GM21576 (cell line): ENCODE results near the gene NTNG1.

ENCODE experiments used
- ATAC-seq: cut with Tn5 transposase; IDR thresholded peaks from one replicate; pipeline ENCODE4 v1.9.1; 2021; ENCODE audit warnings: mild to moderate bottlenecking, moderate library complexity; ENCODE audit not compliant: unreplicated experiment

Gene NTNG1

DNA sequence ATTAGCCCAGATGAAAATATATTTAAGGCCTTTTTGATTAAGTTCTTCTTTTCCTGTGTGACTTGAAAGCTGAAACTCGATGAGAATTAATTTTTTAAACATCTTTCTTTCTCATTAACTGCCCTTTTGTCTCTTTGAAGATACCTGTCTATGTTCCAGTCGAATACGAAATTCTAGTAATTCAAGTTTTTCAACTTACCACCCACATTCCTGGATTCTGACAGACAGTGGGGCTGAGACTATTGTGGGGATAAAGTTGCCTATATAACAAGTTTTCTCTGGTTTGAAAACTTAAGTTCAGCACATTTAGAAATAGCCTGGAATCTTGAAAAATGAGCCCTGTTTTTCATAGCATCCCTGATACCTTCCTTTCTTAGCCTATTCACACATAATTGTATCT is 114.6 kb downstream of the NTNG1 start:
- no peak for ATAC-seq

DNA sequence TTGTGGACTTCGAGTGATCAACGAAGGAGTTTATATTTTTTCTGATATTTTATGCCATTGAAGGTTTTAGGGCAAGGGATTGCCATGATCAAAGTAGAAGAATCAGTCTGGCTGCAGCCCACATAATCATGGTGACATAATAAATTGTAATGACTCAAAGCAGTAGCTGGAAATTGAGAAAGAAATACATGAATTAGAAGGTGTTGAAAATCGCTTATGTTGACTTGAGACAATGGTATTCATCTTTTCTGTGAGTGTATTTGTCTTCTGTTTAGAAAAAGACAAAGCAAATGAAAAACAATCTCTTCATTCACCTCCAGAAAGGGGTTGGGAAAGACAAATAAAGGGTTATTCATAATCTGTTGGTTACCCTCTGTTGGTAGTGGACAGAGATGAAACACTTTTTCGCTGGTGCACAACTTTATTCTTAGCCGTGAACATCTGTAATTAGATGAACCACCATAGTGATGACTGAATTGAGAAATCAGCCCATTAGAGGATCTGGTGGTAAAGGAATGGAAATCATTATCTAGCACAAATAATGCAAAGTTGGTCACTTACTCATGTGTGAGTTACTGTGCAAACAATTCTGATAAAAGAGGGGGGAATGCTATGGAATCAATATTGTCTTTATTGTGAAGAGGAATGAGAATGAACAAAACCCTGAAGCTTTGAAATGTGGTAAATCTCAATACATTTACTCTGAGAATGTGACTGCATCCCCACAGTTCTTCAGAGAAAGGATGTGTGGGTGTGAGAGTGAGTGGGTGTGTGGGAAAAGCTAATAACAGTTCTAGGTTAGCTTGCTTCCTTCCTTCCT is 121.8 kb downstream of the NTNG1 start:
- no peak for ATAC-seq

DNA sequence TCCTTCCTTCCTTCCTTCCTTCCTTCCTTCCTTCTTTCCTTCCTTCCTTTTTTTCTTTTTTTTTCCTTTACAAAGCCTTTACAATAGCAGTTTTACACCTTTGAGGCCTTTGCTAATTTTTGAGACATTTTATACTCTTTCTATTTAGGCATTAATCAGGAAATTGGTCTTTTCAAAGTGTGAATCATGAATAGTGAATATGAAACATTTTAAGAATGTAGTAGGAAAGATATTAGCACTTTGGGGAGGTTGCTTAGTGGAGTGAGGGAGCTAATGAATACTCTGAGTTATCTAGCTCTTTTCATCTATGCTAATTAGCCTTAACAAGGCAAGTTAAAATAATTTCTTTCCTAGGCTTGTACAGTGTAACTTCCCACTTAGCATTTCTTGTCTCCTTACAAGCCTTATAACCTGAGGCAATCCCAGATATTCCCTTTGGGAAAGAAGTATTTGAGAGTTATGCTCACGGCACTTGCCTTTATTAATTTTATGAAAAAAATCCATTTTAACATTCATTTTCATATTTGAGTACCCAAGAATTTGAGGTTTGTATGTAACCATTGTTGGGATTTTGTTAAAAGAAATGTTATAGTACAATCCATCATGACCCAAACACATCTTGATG is 122.6 kb downstream of the NTNG1 start:
- ATAC-seq: no peak

DNA sequence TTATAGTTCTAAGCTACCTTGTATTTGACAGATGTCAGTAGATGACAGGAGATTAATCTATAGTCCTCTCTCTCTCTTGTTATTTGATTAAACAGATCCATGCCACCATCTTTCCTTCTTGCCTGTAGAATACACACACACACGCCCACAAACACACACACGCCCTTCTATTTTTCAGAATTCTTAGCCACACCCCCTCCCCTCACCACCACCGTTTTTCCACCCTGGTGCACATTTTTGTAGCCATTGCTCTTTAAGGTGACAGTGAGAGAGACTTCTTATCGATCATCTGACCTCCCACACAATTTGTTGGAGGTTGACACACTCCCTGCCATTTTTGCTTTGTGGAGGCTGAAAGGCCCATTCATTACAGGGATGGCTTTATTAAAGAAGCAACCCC is 123.2 kb downstream of the NTNG1 start:
- ATAC-seq: no peak

DNA sequence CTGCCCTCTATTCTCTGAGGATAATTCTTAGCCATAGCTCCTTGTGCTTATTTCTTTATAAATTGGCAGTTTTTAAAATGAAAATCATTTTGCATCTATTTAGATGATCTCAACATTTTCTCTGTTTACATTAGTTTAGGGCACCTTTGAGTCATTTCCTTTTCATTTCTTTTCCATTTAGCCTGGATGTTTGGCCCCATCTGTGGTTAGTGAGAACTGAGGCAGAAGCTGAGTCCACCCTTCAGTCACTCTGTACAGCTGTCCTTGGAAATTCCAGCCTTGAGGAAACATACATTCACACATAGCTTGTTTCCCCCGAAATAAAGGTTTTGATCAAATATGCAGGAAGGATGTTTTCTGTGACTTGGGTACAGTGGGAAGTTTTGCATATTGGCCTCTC is 123.7 kb downstream of the NTNG1 start:
- ATAC-seq: no peak

DNA sequence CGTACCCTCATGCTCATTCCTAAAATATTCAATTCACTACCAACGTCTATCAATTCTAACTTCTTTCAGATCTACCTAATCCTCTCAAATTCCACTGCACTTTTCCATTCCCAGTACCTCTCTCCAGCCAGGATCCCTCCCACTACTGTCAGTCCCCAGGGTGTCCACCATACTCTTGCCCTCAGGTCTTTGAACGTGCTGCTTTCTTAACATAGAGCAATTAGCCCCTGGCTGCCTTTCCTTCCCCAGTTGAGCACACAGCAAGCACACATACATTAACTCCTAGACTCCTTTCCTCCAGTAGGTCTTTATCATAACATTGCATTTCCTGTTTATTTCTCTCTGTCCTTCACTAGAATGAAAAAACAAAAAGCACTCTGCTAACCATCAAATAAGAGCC is 126.7 kb downstream of the NTNG1 start:
- no peak for ATAC-seq

DNA sequence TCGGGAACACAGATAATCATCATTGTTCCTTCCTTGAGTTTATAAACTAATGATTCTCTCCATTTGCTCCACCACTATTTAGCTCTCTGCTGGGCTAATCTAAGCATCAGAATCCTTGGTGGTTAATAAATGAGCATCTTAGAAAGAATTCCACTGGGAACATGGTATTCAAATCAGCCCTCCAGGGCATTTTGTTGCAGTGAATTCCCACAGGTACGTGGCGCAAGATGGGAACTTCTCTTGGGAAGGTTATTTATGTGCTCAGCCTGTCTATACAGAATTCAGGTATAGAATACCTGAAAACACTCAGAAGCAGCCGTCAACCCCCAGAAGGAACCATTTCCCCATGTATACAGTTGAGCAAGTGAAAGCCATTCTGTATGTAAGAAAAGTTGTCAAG is 131.5 kb downstream of the NTNG1 start:
- no peak for ATAC-seq

DNA sequence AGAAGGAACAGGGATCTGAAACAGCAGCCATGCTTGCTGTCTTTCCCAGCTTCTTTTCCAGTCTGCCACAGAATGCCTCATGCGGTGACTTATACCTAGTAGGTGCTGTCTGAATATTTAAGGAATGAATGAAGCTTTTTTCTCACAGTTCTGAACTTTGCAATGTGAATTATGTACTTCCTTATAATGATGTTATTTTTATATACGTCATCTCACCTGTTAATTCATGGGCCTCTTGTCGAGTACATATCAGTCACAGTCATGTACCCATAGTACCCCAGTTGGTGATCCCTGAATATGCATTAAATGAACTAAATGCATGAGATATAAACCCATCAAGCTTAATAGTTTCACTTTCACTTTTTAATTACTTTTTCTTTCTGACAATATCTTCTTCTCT is 132.7 kb downstream of the NTNG1 start:
- no peak for ATAC-seq

DNA sequence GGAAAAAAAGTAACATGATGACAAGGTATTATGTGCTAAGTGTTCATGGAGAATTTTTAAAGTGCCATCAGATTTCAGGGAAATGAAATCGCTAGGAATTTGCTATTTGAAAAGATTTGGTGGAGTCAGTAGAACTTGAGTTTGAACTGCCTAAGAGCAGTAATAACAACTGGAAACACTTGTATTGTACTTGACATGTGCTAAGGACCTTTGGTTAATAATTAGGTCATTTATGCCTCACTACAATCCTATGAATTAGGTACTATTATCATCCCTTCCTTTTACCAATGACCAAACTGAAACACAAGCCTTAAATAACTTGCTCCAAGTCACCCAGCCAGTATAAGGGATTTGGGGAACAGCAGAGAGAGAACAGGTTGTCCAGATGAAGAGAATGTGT is 133.4 kb downstream of the NTNG1 start:
- ATAC-seq: no peak

DNA sequence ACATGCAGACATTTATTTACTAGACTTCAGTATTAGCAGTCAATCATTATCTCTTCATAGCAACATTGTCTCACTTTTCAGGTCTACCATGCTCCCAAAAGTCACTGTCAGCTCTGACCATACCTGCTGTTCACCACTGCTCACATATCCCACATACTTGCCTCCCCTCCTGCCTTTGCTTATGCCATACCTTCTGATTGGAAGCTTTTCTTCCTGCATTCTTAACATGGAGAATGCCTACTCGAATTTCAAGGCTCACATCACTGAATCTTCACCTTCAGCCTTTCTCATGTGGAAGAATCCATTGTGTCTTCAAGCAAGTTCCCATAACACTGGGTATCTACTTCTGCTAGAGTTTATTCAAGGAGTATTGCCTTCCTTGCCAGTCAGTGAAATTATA is 135.4 kb downstream of the NTNG1 start:
- no peak for ATAC-seq

DNA sequence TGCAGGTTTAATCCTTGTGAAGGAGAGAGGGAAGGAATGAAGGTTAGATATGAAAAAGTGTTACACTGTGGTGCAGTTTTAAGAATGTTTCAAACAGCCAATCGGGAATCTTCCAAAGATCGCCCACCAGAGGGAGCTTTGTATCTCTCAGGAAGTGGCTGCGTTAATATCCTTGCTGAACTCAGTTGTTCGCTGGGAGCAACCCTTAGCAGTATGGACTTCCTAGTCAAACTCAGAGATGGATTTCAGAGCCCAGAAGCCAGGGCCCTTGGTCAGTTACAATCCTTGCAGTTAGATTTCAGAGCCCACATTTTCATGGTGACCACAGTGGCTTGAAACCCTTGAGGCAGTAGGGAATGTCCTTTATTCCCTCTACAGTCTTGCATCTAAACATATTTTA is 136.2 kb downstream of the NTNG1 start:
- no peak for ATAC-seq

DNA sequence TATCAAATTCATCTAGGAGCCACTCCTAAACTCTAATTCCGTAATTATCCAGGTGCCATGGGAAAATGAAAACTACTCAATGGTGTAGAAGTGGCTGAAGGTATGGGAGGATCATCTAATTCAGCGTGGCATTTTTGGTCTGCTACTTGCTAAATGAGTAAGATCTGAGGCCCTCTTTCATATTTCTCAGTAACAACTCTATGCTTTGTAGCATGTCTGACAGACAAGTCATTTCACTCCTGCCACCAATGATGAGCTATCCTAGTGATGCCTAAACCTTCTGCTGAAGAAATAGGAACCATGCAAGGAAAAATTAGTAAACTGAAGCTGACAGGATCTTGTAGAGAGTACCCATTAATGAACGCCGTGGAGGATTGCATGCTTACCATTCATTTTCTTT is 145.3 kb downstream of the NTNG1 start:
- no peak for ATAC-seq

DNA sequence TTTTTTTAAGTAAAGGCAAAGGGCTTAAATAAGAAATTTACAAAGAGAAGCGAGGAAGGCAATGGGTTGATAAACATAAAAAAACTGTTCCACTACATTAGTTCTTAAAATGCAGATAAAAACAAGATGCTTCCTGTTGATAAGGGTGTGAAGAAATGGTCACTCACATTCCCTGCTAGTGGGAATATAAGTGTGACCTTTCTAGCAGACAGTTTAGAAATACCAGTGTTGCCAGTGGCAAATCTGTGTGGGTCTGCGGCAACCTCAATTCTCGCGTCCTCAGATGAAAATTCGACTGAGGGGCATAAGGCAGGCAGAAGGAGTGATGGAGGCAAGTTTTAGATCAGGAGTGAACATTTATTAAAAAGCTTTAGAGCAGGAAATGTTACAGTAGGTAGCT is 151.1 kb downstream of the NTNG1 start:
- no peak for ATAC-seq

DNA sequence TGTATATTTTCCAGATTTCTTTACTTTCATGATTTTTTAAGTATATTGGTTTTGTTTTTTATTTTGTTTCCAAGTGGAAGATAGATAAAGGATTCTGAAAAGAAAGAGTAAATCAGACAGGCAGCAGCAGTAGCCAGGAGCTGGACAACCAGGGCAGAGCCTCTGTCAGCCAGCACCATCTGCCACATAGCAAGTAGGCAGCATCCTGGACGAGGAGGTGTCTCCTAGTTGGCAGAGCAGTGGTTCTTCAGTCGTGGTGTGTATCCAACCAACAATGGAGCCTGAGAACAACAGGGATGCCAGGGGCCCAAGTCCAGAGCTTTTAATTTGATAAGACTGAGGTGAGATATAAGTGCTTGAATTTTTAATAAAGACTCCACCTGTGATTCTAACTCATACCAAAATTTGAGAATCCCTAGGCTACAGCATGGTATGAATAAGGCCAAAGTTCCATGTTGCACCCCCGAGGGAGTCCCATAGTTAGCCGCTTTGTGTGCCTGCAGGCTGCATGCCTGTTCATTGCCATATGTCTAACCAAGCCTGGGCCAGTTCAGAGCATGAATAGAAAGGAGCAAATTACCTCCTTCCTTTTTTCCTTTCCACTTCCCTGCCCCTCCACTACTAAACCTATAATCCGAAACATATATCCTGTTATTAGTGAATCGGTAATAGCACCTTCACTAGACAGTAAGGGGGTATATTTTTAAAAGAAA is 153.2 kb downstream of the NTNG1 start:
- ATAC-seq: no peak

DNA sequence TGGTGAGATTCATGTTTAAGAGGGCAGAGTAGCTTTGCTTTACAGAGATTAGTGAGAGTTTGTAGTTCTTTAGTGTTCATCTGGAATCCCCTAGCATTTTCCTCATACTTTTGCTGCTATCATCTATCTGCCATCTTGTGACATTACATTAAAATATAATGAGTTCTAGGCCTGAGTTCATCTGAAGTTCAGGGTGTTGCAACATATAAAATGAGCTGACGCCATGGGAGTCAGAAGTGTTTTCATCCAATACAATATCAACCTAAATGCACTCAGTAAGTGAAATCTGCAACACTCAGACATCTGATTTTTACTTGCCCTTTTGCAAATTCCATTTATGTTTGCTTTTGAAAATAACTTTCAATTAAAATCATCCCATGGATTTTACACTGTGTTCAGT is 153.8 kb downstream of the NTNG1 start:
- no peak for ATAC-seq

DNA sequence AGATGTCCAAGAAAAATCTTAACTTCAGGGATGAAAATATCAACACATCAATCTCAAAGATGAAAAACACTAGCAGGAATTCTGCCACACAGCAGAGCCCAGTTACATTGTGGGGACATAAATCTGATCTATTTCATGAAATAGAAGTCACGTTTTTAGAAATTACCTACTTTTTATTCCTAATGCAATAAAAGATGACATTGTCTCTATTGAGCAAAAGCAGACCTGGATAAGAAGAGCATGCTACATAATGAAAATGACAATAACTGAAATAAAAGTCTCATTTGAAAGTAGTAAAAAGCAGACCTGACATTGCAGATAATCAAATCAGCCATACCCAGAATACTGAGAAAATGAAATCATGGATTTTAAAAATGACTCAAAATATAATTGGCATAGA is 156.8 kb downstream of the NTNG1 start:
- ATAC-seq: no peak

DNA sequence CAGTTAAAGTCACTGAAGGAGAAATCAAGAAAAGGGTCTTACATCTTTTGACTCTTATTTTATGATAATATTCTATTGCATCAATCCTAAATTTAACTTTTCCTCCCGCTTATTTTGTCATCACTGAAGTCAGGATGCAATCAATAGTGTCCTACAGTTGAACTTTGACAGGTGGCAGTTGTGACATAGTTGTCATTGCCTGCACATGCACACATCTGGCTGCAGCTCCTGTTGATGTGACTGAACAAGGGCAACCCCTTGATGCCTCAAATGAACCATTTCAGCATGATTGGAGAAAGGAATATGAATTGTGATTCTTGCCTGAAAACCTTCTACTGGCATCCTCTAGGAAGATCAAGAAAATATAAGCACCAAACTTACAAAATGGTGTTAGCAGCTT is 157.7 kb downstream of the NTNG1 start:
- ATAC-seq: no peak

DNA sequence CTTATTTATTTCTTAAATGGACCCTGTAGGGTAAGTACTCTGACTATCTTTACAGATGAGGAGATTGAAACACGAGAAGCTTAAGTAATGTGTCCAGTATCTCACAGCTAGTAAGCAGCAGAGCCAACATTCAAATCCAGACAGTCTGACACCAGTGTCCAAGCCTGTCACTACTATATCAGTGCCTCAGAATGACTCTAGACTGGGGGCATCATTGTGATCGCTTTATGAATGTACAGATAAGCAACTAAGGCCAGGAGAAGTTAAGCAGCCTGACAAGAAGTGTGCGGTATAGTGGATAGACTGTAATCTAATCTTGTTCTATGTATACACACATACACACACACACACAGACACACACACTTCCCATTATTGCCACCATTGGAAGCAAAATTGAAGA is 158.7 kb downstream of the NTNG1 start:
- ATAC-seq: no peak

DNA sequence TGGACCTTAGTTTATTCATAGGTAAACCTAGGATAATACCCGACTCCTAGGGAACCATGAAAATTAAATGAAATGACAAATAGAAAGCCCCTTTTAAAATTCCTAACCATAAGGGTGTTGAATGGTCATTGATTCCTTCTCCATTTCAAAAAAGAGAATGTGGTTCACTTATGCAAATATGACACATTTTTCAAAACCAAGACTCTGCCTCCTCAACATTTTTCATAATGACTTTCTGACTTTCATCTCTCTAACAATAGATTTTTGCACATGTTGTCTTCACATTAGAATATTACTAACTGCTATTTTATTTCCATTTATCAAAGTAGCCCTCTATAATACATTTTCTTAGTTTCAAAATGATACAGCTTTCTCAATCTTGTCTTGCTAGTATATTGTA is 169.1 kb downstream of the NTNG1 start:
- ATAC-seq: no peak

DNA sequence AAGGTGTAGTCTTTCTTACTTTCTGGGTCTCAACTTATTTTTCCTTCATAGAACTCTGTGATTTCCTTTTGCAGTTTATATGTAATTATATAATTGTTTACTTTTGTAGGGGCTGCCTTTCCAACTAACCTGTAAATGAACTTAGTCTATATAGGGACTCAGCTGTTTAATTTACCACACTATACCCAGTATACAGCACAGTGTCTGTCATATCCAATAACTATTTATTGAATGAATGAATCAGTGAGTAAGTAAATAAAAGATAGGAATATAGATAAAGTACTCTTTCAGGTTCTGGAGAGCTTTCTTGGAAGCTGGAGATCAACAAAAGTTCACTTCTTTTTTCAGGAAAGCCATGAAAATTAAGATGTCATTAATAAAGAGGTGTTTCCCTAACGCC is 174.8 kb downstream of the NTNG1 start:
- ATAC-seq: no peak

DNA sequence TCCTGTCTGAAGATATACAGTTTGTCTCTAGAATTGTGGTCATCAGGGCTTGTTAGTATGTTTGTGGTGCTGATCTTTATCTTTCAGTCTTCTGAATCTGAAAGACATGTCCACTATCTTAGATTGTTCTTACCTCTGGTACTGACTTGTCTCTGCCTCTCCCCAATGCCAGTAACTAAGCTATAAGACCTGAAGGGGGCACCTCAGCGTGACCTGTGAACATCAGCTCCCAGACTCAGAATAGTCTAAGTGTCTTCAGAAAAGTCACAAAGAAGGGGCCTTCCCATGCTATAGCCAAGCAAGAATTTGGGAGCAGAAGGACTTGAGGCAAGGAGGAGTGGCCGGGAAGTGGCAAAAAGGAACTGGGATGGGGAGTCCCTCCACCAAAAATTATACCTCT is 178.1 kb downstream of the NTNG1 start:
- ATAC-seq: no peak

DNA sequence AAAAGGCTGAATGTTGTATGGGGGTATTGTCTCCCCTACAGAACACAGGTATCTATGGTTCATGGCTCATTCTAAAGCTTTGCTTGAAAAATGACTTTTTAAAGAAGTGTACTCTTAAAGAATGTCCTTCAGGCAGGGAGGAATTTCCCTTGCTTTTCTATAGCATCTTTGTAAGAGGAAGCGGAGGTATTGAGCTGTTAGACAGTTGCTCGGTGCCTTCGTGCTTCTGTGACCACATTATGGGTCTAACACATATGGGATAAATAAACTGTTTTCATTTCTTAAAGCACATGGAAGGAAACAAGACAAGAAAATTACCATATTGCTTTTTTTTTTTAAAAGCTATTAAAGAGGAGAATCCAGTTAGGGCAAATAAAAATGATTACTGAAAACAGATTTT is 182.9 kb downstream of the NTNG1 start:
- ATAC-seq: no peak
